Ascending aorta (tissue), 2 donors: ENCODE measurements around the gene SP6. TPM values are rescaled to one million over a fixed set of nuclear protein-coding genes. Genes with fewer than 3 reads are reported as not detected.

Source experiments
- DNase-seq, 2 donors: peaks; one replicate each; pipeline ENCODE4 v3.0.0-alpha.2; 2019; ENCODE audit warnings: low spot score in 2 of 2
- H3K27ac ChIP-seq, 2 donors: fragments of 200-600 bp; sonication (generic); one replicate each; pipeline ENCODE4 v1.5.1; 2016 to 2017; ENCODE audit warnings: mild to moderate bottlenecking in 1 of 2
- H3K27me3 ChIP-seq: fragments of 200-600 bp; sonication (generic); one replicate; pipeline ENCODE4 v1.5.1; 2017
- H3K36me3 ChIP-seq, 2 donors: fragments of 200-600 bp; sonication (generic); one replicate each; pipeline ENCODE4 v1.5.1; 2016
- H3K4me1 ChIP-seq, 2 donors: fragments of 200-600 bp; sonication (generic); one replicate each; pipeline ENCODE4 v1.5.1; 2016 to 2017; ENCODE audit warnings: mild to moderate bottlenecking in 1 of 2
- H3K4me3 ChIP-seq, 2 donors: fragments of 200-600 bp; sonication (generic); one replicate each; pipeline ENCODE4 v1.5.1; 2016 to 2017; ENCODE audit warnings: mild to moderate bottlenecking in 1 of 2
- H3K9me3 ChIP-seq, 2 donors: fragments of 200-600 bp; sonication (generic); one replicate each; pipeline ENCODE4 v1.5.1; 2016
- CTCF ChIP-seq, 3 experiments: fragments of 200-600 bp in 2 of 3; fragments of 450-650 bp in 1 of 3; sonication (generic) in 2 of 3; IDR thresholded peaks; one replicate each; pipeline ENCODE4 v1.5.1; 2016 to 2019; ENCODE audit warnings: antibody characterized with exemption in 3 of 3, mild to moderate bottlenecking in 1 of 3, moderate library complexity in 1 of 3
- intact Hi-C: fragments of 100-400 bp; cut with DNase I; formaldehyde crosslinking; loops from one replicate; pipeline ENCODE4 v1.15.1; 2023
- total RNA-seq: library from RNA; depleted of rRNA; stranded (reverse); fragments of >200 nt; gene quantifications from one replicate; pipeline ENCODE4 v1.1.0, GENCODE V29; 2016

Gene SP6
- total RNA-seq, 1 donor from 2014 or later = 0.11 TPM

- peaks cover 42% of the 10 kb centered on the region for H3K27me3 ChIP-seq
- DNase-seq = no peak
- peak overlapping the region; percentile 43 to 46 for H3K4me3 ChIP-seq
These were observed 631 bp downstream of the SP6 start for GRCh38 chr17:47850373-47850691.

GRCh38 chr17:47848198-47848513 is 2.8 kb downstream of the SP6 start:
- intact Hi-C loops = loop anchor here (10.0 kb wide), 2 partner anchors 257 to 287 kb away; partner anchors contain the start of genes CBX1 and SNX11
- no peak overlapping the region for H3K27ac ChIP-seq
- no peak for DNase-seq
- no peak overlapping the region for H3K4me3 ChIP-seq
- no peaks in the 10 kb centered on the region for H3K36me3 ChIP-seq
- TF ChIP-seq CTCF (IDR thresholded peaks at IDR 0.05) = no peak
- H3K4me1 ChIP-seq = peaks cover 5 to 16% of the 10 kb centered on the region in 2 donors
- H3K27me3 ChIP-seq = peaks cover 30% of the 10 kb centered on the region
- H3K9me3 ChIP-seq = no peaks in the 10 kb centered on the region

More at GRCh38 chr17:47850373-47850691, 631 bp downstream of the SP6 start:
- H3K27ac ChIP-seq = no peak overlapping the region
- intact Hi-C loops = no loop called here
- no peak for TF ChIP-seq CTCF (IDR thresholded peaks at IDR 0.05)
- H3K36me3 ChIP-seq = no peaks in the 10 kb centered on the region
- H3K9me3 ChIP-seq = no peaks in the 10 kb centered on the region
- H3K4me1 ChIP-seq = peaks cover 5 to 16% of the 10 kb centered on the region in 2 donors

GRCh38 chr17:47847341-47848197 is 3.4 kb downstream of the SP6 start:
- Histone ChIP-seq H3K27ac (no peak overlapping the region), H3K36me3 (no peaks in the 10 kb centered on the region), H3K9me3 (no peaks in the 10 kb centered on the region), H3K4me3 (no peak overlapping the region), H3K27me3 (peaks cover 30% of the 10 kb centered on the region), H3K4me1 (peaks cover 5 to 16% of the 10 kb centered on the region in 2 donors)
- DNase-seq = no peak
- intact Hi-C loops = loop anchor here (10.0 kb wide), 2 partner anchors 257 to 287 kb away; partner anchors contain the start of genes CBX1 and SNX11
- peak in 2 of 3 experiments; percentile 0 to 28 for TF ChIP-seq CTCF (IDR thresholded peaks at IDR 0.05)

- DNase-seq = no peak
- TF ChIP-seq CTCF (IDR thresholded peaks at IDR 0.05) = peak in 1 of 3 experiments; percentile 2
- Histone ChIP-seq H3K9me3 (no peaks in the 10 kb centered on the region), H3K27me3 (peaks cover 24% of the 10 kb centered on the region), H3K36me3 (no peaks in the 10 kb centered on the region), H3K27ac (no peak overlapping the region), H3K4me1 (peaks cover 5 to 15% of the 10 kb centered on the region in 2 donors), H3K4me3 (no peak overlapping the region)
- intact Hi-C loops = loop anchor here (10.0 kb wide), 2 partner anchors 258 to 288 kb away; partner anchors contain the start of genes CBX1 and SNX11
These were observed 4.1 kb downstream of the SP6 start for GRCh38 chr17:47846716-47847340.

GRCh38 chr17:47845716-47846075 is 5.3 kb downstream of the SP6 start:
- no peak for DNase-seq
- peaks cover 4 to 6% of the 10 kb centered on the region in 2 donors for H3K4me1 ChIP-seq

More at GRCh38 chr17:47845716-47846075, 5.3 kb downstream of the SP6 start:
- peaks cover 13% of the 10 kb centered on the region for H3K27me3 ChIP-seq
- intact Hi-C loops = loop anchor here (10.0 kb wide), 2 partner anchors 259 to 289 kb away; partner anchors contain the start of genes CBX1 and SNX11
- no peak overlapping the region for H3K27ac ChIP-seq
- H3K9me3 ChIP-seq = no peaks in the 10 kb centered on the region
- no peak overlapping the region for H3K4me3 ChIP-seq
- no peaks in the 10 kb centered on the region for H3K36me3 ChIP-seq
- no peak for TF ChIP-seq CTCF (IDR thresholded peaks at IDR 0.05)
